Fibroblast of lung (primary cell): ENCODE data around the gene FNDC3A.

Source experiments
- CTCF ChIP-seq, 2 donors: IDR thresholded peaks in 1 of 2; conservative IDR thresholded peaks in 1 of 2; 1 replicate in 1 of 2; 2 replicates in 1 of 2; pipeline ENCODE4 v1.5.1; 2011 to 2012; ENCODE audit warnings: low read length in 2 of 2, control low read depth in 1 of 2, inconsistent platforms in 1 of 2, low read depth in 1 of 2, mild to moderate bottlenecking in 1 of 2
- EZH2 ChIP-seq: IDR thresholded peaks from 2 replicates; pipeline ENCODE4 v1.5.1; 2012; ENCODE audit warnings: low read length, control low read depth, mild to moderate bottlenecking; ENCODE audit errors: missing control alignments

- TF ChIP-seq CTCF (conservative IDR thresholded peaks at IDR 0.05 in 1 of 2, IDR thresholded peaks at IDR 0.05 in 1 of 2; ENCODE audit: low read depth in 1 of 2, low read length in 2 of 2) (no peak), EZH2 (no peak)
Observed at GRCh38 chr13:49210669-49211068, 235.0 kb downstream of the FNDC3A start.
